Measurements from ENCODE around the gene IARS1.

DNA sequence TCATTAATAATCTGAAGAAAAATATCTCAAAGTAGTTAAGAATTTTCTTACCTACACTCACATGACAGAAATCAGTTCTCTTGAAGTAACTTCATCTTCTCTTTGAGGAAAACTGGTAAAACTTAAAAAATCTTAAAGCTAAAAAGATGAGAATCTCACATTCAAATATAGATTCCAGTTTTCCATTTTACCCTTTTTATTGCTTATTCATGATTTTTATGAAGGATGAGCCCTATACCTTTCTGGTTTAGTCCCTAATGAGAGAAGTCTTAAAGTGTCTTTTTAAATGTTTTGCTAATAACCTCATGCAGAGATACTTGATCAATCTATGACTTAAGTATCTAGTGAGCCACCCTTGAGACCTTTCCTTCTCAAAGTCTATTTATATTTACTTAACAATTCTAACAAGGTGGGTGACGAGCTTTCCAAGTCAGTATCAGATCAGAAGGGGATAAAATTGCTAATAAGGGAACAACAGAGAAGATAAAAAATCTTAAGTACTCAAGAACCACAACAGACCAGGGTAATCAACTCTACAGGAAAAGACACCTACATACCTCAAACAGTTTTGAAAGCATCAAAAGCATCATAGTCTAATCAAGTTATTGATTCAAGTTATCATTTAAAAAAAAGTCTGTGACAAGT is 2.6 kb downstream of the IARS1 start:
- TF ChIP-seq, protein P1, sequence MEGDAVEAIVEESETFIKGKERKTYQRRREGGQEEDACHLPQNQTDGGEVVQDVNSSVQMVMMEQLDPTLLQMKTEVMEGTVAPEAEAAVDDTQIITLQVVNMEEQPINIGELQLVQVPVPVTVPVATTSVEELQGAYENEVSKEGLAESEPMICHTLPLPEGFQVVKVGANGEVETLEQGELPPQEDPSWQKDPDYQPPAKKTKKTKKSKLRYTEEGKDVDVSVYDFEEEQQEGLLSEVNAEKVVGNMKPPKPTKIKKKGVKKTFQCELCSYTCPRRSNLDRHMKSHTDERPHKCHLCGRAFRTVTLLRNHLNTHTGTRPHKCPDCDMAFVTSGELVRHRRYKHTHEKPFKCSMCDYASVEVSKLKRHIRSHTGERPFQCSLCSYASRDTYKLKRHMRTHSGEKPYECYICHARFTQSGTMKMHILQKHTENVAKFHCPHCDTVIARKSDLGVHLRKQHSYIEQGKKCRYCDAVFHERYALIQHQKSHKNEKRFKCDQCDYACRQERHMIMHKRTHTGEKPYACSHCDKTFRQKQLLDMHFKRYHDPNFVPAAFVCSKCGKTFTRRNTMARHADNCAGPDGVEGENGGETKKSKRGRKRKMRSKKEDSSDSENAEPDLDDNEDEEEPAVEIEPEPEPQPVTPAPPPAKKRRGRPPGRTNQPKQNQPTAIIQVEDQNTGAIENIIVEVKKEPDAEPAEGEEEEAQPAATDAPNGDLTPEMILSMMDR (IDR thresholded peaks at IDR 0.05; ENCODE audit: low read depth, low read length): no peak
- no peak for TF ChIP-seq EZH2phosphoT487 (IDR thresholded peaks at IDR 0.05; ENCODE audit: low read depth)
